ENCODE measurements around the gene SNX24. TPM values are rescaled to one million over a fixed set of nuclear protein-coding genes. Genes with fewer than 3 reads are reported as not detected.

SNX24 gene
- total RNA-seq, 1 experiment from 2014 or later: 10.8 TPM

GRCh38 chr5:122940890-122941289 is 95.5 kb downstream of the SNX24 start:
- CTCF ChIA-PET: no interaction called here
- H2AFZ ChIP-seq (ENCODE audit: low read depth, low read length, poor library complexity, severe bottlenecking): no peak overlapping the region
- no peaks in the 10 kb centered on the region for H3K79me2 ChIP-seq (ENCODE audit: insufficient read depth, low read length)
- no peaks in the 10 kb centered on the region for H3K27me3 ChIP-seq (ENCODE audit: insufficient read depth, low read length)
- H3K4me2 ChIP-seq (ENCODE audit: low read length): no peak overlapping the region
- no peaks in the 10 kb centered on the region for H4K20me1 ChIP-seq (ENCODE audit: insufficient read depth)
- ATAC-seq: no peak
- DNase-seq (ENCODE audit: low read depth, low spot score): no peak
- RAD21 ChIA-PET (ENCODE audit: low non-redundant PET in 1 of 2, low total read pairs in 2 of 2, uncharacterized antibody in 2 of 2, unreplicated experiment in 2 of 2): no interaction called here
- no peak overlapping the region for H3K4me3 ChIP-seq (replicated peaks in 1 of 2; ENCODE audit: low read depth in 1 of 2, low read length in 2 of 2)
- H3K4me1 ChIP-seq (ENCODE audit: control insufficient read depth in 1 of 2, insufficient read depth in 2 of 2, low read length in 2 of 2): peaks cover 0 to 9% of the 10 kb centered on the region in 2 experiments; a peak in 1 of 4 replicates
- no peaks in the 10 kb centered on the region for H3K9me3 ChIP-seq (ENCODE audit: control insufficient read depth in 1 of 2, insufficient read depth in 1 of 2, low read depth in 1 of 2, low read length in 2 of 2)
- H3K36me3 ChIP-seq (ENCODE audit: control insufficient read depth in 1 of 2, insufficient read depth in 2 of 2, low read length in 2 of 2): no peaks in the 10 kb centered on the region
- POLR2A ChIA-PET: no interaction called here
- no peak for TF ChIP-seq ATF3 (IDR thresholded peaks at IDR 0.05)
- no peak for TF ChIP-seq RAD21 (IDR thresholded peaks at IDR 0.05; ENCODE audit: low read depth)
- TF ChIP-seq REST (IDR thresholded peaks at IDR 0.05; ENCODE audit: low read depth): no peak
- no peak for TF ChIP-seq YY1 (IDR thresholded peaks at IDR 0.05; ENCODE audit: extremely low read depth, insufficient replicate concordance, low read depth, low read length)
- no peak for TF ChIP-seq CBX3 (IDR thresholded peaks at IDR 0.05; ENCODE audit: low read depth)
- TF ChIP-seq SRF (IDR thresholded peaks at IDR 0.05; ENCODE audit: low read depth): no peak
- TF ChIP-seq CEBPB (IDR thresholded peaks at IDR 0.05; ENCODE audit: low read depth): no peak
- no peak for TF ChIP-seq SP1 (IDR thresholded peaks at IDR 0.05; ENCODE audit: low read depth)
- TF ChIP-seq EGR1 (IDR thresholded peaks at IDR 0.05; ENCODE audit: low read depth): no peak
- no peak for TF ChIP-seq POLR2AphosphoS5 (IDR thresholded peaks at IDR 0.05; ENCODE audit: low read depth, low read length)
- TF ChIP-seq ZBTB33 (IDR thresholded peaks at IDR 0.05; ENCODE audit: extremely low read depth, insufficient replicate concordance, low read length): no peak
- no peak for TF ChIP-seq ELF1 (IDR thresholded peaks at IDR 0.05; ENCODE audit: borderline replicate concordance, low read depth)
- no peak for TF ChIP-seq CTCF (IDR thresholded peaks at IDR 0.05 in 2 of 3, conservative IDR thresholded peaks at IDR 0.05 in 1 of 3; ENCODE audit: borderline replicate concordance in 1 of 3, insufficient read depth in 1 of 3, low read depth in 2 of 3, low read length in 2 of 3)
- TF ChIP-seq ZNF274 (IDR thresholded peaks at IDR 0.05; ENCODE audit: low read depth, low read length): no peak
- no peak for TF ChIP-seq SIN3A (IDR thresholded peaks at IDR 0.05; ENCODE audit: low read depth)
- TF ChIP-seq EZH2 (IDR thresholded peaks at IDR 0.05): no peak
- TF ChIP-seq JUND (IDR thresholded peaks at IDR 0.05): no peak
- TF ChIP-seq EZH2phosphoT487 (IDR thresholded peaks at IDR 0.05; ENCODE audit: borderline replicate concordance): no peak
- TF ChIP-seq MAX (IDR thresholded peaks at IDR 0.05): no peak
- TF ChIP-seq ZFX (IDR thresholded peaks at IDR 0.05): no peak
- H3K9me2 ChIP-seq (ENCODE audit: insufficient read depth): no peaks in the 10 kb centered on the region
- H3K9ac ChIP-seq (ENCODE audit: low read length): no peak overlapping the region
- no TSS peak for BruUV-seq (replicated peaks)
- intact Hi-C loops (cut with micrococcal nuclease): no loop called here
- no peak overlapping the region for H3K27ac ChIP-seq (ENCODE audit: low read depth, low read length)
